BLaER1 treated with 17β-estradiol and CSF1 and Interleukin-3, amounts not matched to agents 10 nM and 100 nM (cell line): ENCODE measurements around the gene IRAK3.

Experiments used
- H3K27ac ChIP-seq, 11 experiments: shearing (Covaris generic); formaldehyde crosslinking; 2 replicates each; pipeline ENCODE4 v1.8.1; 2022
- H3K27me3 ChIP-seq, 11 experiments: shearing (Covaris generic); formaldehyde crosslinking; 2 replicates each; pipeline ENCODE4 v1.8.1; 2022
- H3K36me3 ChIP-seq, 11 experiments: shearing (Covaris generic); formaldehyde crosslinking; 2 replicates each; pipeline ENCODE4 v1.8.1; 2022
- H3K4me1 ChIP-seq, 10 experiments: shearing (Covaris generic); formaldehyde crosslinking; 2 replicates each; pipeline ENCODE4 v1.8.1; 2022
- H3K4me2 ChIP-seq, 11 experiments: shearing (Covaris generic); formaldehyde crosslinking; 2 replicates each; pipeline ENCODE4 v1.8.1; 2022
- H3K4me3 ChIP-seq, 10 experiments: shearing (Covaris generic); formaldehyde crosslinking; 2 replicates each; pipeline ENCODE4 v1.8.1; 2022
- H3K9ac ChIP-seq, 11 experiments: shearing (Covaris generic); formaldehyde crosslinking; 2 replicates each; pipeline ENCODE4 v1.8.1; 2022
- H3K9me3 ChIP-seq, 11 experiments: shearing (Covaris generic); formaldehyde crosslinking; replicated peaks in 1 of 11; 2 replicates each; pipeline ENCODE4 v1.8.1; 2022
- H4K20me1 ChIP-seq, 11 experiments: shearing (Covaris generic); formaldehyde crosslinking; 2 replicates each; pipeline ENCODE4 v1.8.1; 2022
- Cebpa-rat ChIP-seq, 11 experiments: shearing (Covaris generic); IDR thresholded peaks; 2 replicates each; pipeline ENCODE4 v1.8.1; 2022

Gene IRAK3

GRCh38 chr12:66268562-66268961, 79.5 kb downstream of the IRAK3 start:
- peaks cover 0 to 55% (median 34%) of the 10 kb centered on the region in 10 experiments; a peak in 18 of 20 replicates for H3K4me1 ChIP-seq
- peak overlapping the region; percentile 19 to 81 (median 65); a peak in 19 of 22 replicates for H3K4me2 ChIP-seq
- peak in 3 of 11 experiments; percentile 8 to 36 (median 22); a peak in 2 of 22 replicates for TF ChIP-seq Cebpa-rat (IDR thresholded peaks at IDR 0.05)
- no peaks in the 10 kb centered on the region for H4K20me1 ChIP-seq
- H3K27me3 ChIP-seq = no peaks in the 10 kb centered on the region; a peak in 1 of 22 replicates
- H3K9me3 ChIP-seq = no peaks in the 10 kb centered on the region
- peak overlapping the region; percentile 46 to 96 (median 79); a peak in 20 of 22 replicates for H3K27ac ChIP-seq
- H3K4me3 ChIP-seq = peak overlapping the region in 1 of 10 experiments; percentile 11; a peak in 2 of 20 replicates
- H3K9ac ChIP-seq = peak overlapping the region in 9 of 11 experiments; percentile 42 to 79 (median 63); a peak in 17 of 22 replicates
- no peaks in the 10 kb centered on the region for H3K36me3 ChIP-seq

GRCh38 chr12:66269142-66269541, 80.1 kb downstream of the IRAK3 start:
- H3K9ac ChIP-seq = peak overlapping the region in 7 of 11 experiments; percentile 30 to 79 (median 68); a peak in 13 of 22 replicates
- H3K4me2 ChIP-seq = peak overlapping the region in 10 of 11 experiments; percentile 29 to 81 (median 70); a peak in 19 of 22 replicates
- peak overlapping the region; percentile 21 to 96 (median 79); a peak in 20 of 22 replicates for H3K27ac ChIP-seq

GRCh38 chr12:66269757-66270383, 80.9 kb downstream of the IRAK3 start:
- Histone ChIP-seq H4K20me1 (no peaks in the 10 kb centered on the region), H3K36me3 (no peaks in the 10 kb centered on the region), H3K4me2 (peak overlapping the region in 7 of 11 experiments; percentile 64 to 81 (median 76); a peak in 14 of 22 replicates), H3K4me1 (peaks cover 0 to 55% (median 34%) of the 10 kb centered on the region in 10 experiments; a peak in 18 of 20 replicates), H3K9me3 (no peaks in the 10 kb centered on the region), H3K27me3 (no peaks in the 10 kb centered on the region; a peak in 1 of 22 replicates), H3K4me3 (no peak overlapping the region), H3K9ac (peak overlapping the region in 7 of 11 experiments; percentile 30 to 79 (median 68); a peak in 12 of 22 replicates), H3K27ac (peak overlapping the region in 10 of 11 experiments; percentile 66 to 96 (median 81); a peak in 18 of 22 replicates)
- TF ChIP-seq Cebpa-rat (IDR thresholded peaks at IDR 0.05) = no peak

More at GRCh38 chr12:66269142-66269541, 80.1 kb downstream of the IRAK3 start:
- Histone ChIP-seq H3K4me1 (peaks cover 0 to 55% (median 34%) of the 10 kb centered on the region in 10 experiments; a peak in 18 of 20 replicates), H4K20me1 (no peaks in the 10 kb centered on the region), H3K27me3 (no peaks in the 10 kb centered on the region; a peak in 1 of 22 replicates), H3K9me3 (no peaks in the 10 kb centered on the region), H3K36me3 (no peaks in the 10 kb centered on the region), H3K4me3 (peak overlapping the region in 1 of 10 experiments; percentile 11; a peak in 2 of 20 replicates)
- TF ChIP-seq Cebpa-rat (IDR thresholded peaks at IDR 0.05) = no peak

DNA sequence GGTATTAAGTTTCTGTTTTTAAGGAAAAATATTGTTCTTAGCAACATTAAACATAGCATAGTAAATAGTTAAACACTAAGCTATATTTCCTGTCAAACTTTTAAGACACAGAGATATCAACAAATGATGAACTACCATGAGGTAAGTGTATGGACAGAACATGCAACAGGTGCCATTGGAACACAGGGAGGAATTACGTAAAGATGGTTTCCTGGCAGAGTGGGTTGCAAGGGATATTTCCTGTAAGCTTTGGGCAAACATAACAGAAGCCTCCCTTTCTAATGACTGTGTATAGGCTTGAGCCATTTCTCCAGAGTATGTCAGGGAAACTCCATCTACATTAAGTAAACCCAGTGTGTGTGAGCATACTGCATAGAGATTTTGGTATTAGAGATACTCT, 81.6 kb downstream of the IRAK3 start:
- peak overlapping the region in 6 of 11 experiments; percentile 12 to 51 (median 43); a peak in 7 of 22 replicates for H3K4me2 ChIP-seq
- no peaks in the 10 kb centered on the region for H4K20me1 ChIP-seq
- H3K9ac ChIP-seq = no peak overlapping the region
- H3K4me3 ChIP-seq = no peak overlapping the region
- H3K4me1 ChIP-seq = peaks cover 0 to 59% (median 34%) of the 10 kb centered on the region in 10 experiments; a peak in 18 of 20 replicates
- H3K27me3 ChIP-seq = no peaks in the 10 kb centered on the region; a peak in 1 of 22 replicates
- H3K36me3 ChIP-seq = no peaks in the 10 kb centered on the region
- no peak overlapping the region for H3K27ac ChIP-seq
- no peak for TF ChIP-seq Cebpa-rat (IDR thresholded peaks at IDR 0.05)
- no peaks in the 10 kb centered on the region for H3K9me3 ChIP-seq

DNA sequence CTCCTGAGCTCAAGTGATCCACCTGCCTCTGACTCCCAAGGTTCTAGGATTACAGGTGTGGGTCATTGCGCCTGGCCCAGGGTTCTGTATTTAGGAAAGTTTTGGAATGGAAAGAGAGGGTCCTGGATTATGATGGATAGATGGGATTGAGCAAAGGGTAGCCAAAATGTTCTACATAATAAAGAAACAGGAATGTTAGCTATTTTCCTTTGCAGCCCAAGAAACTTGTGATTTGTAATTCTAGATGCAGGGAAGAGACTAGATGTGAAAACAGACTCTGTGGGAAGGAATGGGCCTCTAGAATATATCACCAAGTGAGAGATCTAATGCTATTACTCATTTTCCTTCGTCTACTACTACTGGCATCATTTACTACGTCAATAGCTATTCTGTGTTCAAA, 83.6 kb downstream of the IRAK3 start:
- Histone ChIP-seq H3K27ac (no peak overlapping the region), H3K27me3 (no peaks in the 10 kb centered on the region; a peak in 1 of 22 replicates), H3K4me3 (no peak overlapping the region), H3K4me1 (peaks cover 0 to 43% (median 25%) of the 10 kb centered on the region in 10 experiments; a peak in 18 of 20 replicates), H4K20me1 (no peaks in the 10 kb centered on the region), H3K9me3 (no peaks in the 10 kb centered on the region), H3K4me2 (no peak overlapping the region), H3K9ac (no peak overlapping the region), H3K36me3 (no peaks in the 10 kb centered on the region)
- TF ChIP-seq Cebpa-rat (IDR thresholded peaks at IDR 0.05) = no peak

- Histone ChIP-seq H3K27me3 (no peaks in the 10 kb centered on the region; a peak in 1 of 22 replicates), H3K27ac (no peak overlapping the region), H3K9ac (no peak overlapping the region), H3K9me3 (no peaks in the 10 kb centered on the region), H3K4me1 (peaks cover 0 to 38% (median 20%) of the 10 kb centered on the region in 10 experiments; a peak in 18 of 20 replicates), H3K4me3 (no peak overlapping the region), H4K20me1 (no peaks in the 10 kb centered on the region), H3K4me2 (no peak overlapping the region), H3K36me3 (no peaks in the 10 kb centered on the region)
- no peak for TF ChIP-seq Cebpa-rat (IDR thresholded peaks at IDR 0.05)
Measured at GRCh38 chr12:66273147-66273546, 84.1 kb downstream of the IRAK3 start.

DNA sequence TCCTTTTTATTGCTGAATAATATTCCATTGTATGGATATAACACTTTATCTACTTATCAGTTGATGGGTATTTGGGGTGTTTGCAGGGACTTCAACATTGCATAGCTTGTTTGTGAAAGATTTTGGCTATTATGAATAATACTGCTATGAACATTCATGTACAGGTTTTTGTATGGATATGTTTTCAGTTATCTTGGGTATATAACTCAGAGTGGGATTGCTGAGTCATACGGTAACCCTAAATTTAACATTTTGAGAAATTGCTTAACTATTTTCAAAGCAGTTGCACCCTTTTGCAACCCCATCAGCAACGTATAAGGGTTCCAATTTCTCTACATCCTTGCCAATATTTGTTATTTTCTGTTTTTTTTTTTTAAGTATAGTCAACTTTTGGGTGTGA, 86.0 kb downstream of the IRAK3 start:
- Histone ChIP-seq H4K20me1 (no peaks in the 10 kb centered on the region), H3K36me3 (no peaks in the 10 kb centered on the region), H3K9me3 (no peaks in the 10 kb centered on the region), H3K4me1 (peaks cover 0 to 29% (median 4%) of the 10 kb centered on the region in 10 experiments; a peak in 10 of 20 replicates), H3K9ac (no peak overlapping the region), H3K27ac (no peak overlapping the region), H3K4me3 (no peak overlapping the region), H3K4me2 (no peak overlapping the region), H3K27me3 (no peaks in the 10 kb centered on the region; a peak in 1 of 22 replicates)
- TF ChIP-seq Cebpa-rat (IDR thresholded peaks at IDR 0.05) = no peak

DNA sequence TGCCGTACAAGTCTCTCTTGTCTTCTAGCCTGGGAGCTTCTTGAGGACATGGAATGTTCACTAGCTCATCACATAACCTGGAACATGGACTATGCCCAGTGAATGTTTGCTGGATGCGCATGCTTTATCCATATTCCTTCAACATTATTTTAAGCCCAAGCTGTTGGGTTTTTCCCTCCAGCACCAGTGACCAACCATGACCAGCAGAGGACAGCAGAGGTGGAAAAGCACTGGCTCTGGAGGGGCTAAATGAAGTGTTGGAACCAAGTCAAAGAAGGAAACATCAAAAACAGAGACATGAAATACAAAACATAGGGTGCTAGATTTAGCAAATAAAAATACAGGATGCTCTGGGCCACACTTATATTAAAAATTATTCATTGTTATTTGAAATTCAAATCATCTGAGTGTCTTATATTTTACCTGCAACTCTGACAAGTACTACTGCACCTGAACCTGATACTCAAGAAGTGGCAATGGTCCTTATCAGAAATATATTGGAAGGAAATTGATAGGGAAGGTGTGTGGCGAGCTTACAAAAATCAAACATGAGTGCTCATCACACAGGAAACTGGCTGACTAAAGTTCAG, 90.2 kb downstream of the IRAK3 start:
- Histone ChIP-seq H3K4me1 (peaks cover 0 to 27% (median 5%) of the 10 kb centered on the region in 10 experiments; a peak in 9 of 20 replicates), H3K9ac (no peak overlapping the region), H3K4me3 (no peak overlapping the region), H3K36me3 (0 out of 22 replicates have a peak, but pooled peaks cover 0 to 3% (median 0%) of the 10 kb centered on the region in 11 experiments), H3K27me3 (no peaks in the 10 kb centered on the region), H3K9me3 (peaks cover 10 to 18% (median 14%) of the 10 kb centered on the region in 11 experiments; a peak in 21 of 22 replicates), H3K27ac (no peak overlapping the region), H3K4me2 (peak overlapping the region in 4 of 11 experiments; percentile 40 to 77 (median 56); a peak in 3 of 22 replicates), H4K20me1 (no peaks in the 10 kb centered on the region)
- no peak for TF ChIP-seq Cebpa-rat (IDR thresholded peaks at IDR 0.05)
